GM10266 (cell line): ENCODE data around the gene BPGM.
"Not testable (repeated sequence)": the region's sequence is repeated elsewhere in the genome, so short reads cannot be mapped to it uniquely, and the experiment has no call there.

Experiments used
- DNase-seq: peaks from one replicate; pipeline ENCODE4 v3.0.0; 2012; ENCODE audit errors: extremely low spot score
- TF ChIP-seq, protein P1 (sequence below): IDR thresholded peaks from 2 replicates; pipeline ENCODE4 v1.5.1; 2012; ENCODE audit warnings: mild to moderate bottlenecking, low read depth; ENCODE audit not compliant: control insufficient read depth, insufficient read depth; ENCODE audit errors: missing control alignments

The BPGM gene

DNA sequence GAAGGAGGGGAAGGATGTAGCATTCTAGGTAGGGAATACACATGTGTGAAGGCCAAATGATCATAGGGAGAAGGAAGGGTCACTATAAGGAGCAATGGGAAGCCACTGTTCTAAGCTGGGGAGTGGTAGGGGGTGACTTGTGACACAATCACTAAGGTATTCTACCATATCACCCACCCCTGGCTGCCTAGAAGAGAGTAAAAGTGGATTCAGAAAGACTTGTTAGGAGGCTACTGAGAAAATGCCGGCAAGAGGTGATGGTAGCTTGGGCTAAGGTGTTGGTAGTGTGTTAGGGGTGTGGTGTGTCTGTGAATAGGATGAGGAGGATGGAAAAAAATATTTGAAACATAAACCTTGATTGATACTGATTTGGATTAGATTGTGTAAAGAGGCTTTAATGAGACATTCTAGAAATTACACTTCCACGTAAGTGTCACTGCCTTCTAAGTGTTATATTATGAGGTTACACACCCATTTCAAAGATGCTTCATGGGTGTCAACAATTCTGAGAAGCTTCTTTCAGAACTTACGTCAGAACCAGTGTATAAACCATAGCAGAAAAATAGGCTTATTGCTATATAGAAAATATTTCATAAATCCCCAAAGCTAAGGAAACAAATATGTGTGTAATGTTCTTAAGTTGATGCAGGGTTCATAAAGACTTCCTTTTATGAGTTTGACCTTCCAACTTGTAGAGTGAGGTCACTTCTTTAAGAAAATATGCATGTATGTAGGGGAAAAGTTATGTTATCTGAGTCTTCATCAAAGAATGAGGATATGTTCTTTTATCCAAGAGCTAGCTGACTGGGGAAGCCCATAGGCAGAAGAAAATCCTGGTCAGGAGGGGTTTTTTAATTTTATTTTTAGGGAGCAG lies 5.6 kb upstream of the BPGM start:
- DNase-seq = no peak
- TF ChIP-seq, protein P1, sequence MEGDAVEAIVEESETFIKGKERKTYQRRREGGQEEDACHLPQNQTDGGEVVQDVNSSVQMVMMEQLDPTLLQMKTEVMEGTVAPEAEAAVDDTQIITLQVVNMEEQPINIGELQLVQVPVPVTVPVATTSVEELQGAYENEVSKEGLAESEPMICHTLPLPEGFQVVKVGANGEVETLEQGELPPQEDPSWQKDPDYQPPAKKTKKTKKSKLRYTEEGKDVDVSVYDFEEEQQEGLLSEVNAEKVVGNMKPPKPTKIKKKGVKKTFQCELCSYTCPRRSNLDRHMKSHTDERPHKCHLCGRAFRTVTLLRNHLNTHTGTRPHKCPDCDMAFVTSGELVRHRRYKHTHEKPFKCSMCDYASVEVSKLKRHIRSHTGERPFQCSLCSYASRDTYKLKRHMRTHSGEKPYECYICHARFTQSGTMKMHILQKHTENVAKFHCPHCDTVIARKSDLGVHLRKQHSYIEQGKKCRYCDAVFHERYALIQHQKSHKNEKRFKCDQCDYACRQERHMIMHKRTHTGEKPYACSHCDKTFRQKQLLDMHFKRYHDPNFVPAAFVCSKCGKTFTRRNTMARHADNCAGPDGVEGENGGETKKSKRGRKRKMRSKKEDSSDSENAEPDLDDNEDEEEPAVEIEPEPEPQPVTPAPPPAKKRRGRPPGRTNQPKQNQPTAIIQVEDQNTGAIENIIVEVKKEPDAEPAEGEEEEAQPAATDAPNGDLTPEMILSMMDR = no peak

DNA sequence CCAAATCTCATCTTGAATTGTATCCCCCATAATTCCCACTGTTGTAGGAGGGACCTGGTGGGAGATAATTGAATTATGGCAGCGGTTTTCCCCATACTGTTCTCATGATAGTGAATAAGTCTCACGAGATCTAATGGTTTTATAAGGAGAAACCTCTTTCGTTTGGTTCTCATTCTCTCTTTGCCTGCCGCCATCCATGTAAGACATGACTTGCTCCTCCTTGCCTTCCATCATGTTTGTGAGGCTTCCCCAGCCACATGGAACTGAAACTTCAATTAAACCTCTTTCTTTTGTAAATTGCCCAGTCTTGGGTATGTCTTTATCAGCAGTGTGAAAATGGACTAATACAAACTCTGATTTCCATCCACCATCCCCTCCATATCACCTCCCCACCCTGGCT lies 4.7 kb upstream of the BPGM start:
- DNase-seq = not testable (repeated sequence)

DNA sequence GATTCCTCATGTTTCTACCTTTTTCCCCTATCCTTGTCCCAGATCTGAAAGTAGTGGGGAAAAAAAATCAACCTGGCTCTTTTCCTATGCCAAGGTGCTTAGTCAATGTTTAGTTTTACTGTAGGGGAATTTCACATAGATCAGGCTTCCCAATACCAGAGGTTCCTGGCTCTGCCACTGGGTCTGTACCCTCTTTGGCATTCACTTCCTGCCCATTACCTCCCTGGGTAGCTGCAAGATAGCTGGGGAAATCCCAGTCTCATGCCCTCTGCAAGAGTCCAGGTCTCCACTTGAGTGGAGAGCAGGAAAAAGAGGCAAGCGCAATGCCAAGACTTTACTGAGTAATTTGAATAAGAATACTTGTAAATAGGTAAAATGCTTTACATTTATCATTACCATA lies 3.5 kb upstream of the BPGM start:
- no peak for DNase-seq
- TF ChIP-seq, protein P1 = no peak

DNA sequence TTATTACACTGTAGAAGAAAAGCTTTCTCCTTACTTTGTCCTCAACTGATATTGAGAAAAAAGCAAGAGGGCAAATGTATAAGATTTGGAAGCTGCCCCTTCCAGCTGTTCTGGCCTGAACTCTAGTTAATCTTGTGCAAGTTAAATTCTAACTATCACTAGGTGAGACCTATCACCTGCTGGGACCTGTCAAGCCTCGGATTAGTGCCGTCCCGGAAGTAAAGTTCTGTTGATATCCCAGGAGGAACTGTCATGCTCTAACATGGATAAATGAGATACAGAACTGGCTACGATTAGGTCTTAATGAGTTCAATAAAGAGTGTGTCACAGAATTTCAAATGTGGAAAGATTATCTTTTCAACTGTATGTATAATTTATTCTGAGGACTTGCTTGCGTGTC lies 1.2 kb upstream of the BPGM start:
- no peak for DNase-seq

DNA sequence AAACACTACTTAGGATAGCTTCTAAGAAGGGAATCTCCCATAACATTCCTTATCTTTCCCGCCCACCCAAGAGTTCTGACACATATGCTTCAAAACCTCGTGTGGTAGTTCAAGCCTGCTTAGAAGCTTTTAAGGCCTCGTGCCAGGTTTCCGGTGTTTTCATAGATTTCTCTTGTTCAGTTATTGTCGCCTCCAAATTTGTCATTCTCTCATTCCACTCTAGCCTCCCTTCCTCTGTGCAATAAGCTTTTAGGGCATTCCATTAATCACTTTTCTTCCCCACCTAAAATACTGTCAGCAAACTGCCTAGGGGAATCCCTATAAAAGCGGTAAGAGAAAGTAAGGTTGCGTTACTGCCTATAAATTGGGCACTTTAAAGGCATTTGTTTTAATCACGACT lies 718 bp upstream of the BPGM start:
- TF ChIP-seq, protein P1 = no peak
- DNase-seq = no peak

More for the DNA sequence above, 1.2 kb upstream of the BPGM start:
- TF ChIP-seq, protein P1 = no peak

DNA sequence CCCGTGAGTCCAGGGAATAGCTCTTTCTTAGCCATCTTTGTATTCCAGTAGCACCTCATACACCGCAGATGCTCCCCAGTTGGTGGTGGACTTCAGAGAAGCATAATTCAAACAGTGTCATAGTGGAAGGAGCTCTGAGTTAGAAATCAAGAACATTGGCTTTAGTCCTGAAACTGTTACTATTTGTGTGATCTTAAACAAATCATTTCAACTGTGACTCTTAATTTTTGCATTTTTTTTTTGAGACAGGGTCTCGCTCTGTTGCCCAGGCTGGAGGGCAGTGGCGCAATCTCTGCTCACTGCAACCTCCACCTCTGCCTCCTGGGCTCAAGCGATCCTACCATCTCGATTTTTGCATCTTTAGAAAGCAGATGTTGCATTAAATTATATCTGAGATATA lies 1.8 kb downstream of the BPGM start:
- DNase-seq = no peak
- TF ChIP-seq, protein P1 = no peak

DNA sequence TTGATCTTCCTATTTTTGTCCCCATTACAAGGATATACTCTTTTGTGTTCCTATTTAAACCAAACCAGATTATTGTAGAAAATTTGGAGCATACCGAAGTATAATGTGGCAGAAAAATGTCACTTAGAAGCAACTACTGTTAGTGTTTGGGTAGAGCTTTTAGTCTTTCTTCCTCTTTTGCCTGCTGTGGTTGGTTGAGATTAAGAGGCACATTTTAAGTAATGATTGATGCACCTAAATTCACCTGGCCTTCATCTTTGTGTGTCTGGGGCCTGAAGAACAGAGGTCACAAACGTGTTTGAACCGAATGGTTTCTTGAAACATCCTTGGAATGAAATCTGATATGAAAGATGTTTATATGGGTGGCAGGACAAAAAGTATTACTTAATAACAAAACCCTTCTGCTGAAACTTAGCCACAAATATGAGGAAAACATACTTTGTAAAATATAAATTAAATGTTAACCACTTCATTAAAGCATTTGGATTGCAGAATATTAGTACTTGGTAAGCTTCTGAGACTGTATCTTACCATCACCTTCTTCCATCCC lies 2.6 kb downstream of the BPGM start:
- no peak for DNase-seq
- TF ChIP-seq, protein P1 = no peak
